ENCODE measurements around the gene PVR.
"Not testable (repeated sequence)": the region's sequence is repeated elsewhere in the genome, so short reads cannot be mapped to it uniquely, and the experiment has no call there.

PVR gene

DNA sequence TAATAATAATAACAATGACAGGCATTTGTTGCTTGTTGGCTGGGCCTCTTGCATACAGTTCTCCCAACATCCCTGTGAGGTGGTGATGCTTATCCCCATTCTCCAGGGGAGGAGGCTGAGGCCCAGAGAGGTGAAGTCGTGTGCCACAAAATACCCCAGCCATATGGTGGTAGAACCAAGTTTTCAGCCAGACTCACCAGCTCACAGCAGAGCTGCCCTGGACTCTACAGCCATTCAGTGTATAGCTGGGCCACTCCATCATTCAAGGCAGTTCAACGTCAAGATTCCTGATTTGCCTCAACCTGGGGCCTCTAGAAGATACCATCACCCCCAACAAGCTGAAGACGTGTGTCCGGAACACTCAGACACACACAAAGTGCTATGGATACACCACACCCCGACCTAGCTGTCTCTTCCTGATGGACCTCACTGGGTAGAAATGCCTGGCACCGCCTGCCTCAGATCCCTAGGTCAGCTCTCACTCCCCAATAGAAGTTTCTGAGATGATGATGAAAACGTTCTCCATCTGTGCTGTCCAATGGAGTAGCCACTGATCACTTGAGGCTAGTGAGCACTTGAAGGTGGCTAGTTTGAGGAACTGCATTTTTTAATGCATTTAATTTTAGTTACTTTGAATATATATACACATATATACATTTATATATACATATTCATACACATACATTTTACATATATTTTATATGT is 23.3 kb downstream of the PVR start:
- no peak overlapping the region for H3K4me3 ChIP-seq (replicated peaks; ENCODE audit: insufficient read depth, low read length)
- TF ChIP-seq POLR2AphosphoS5 (IDR thresholded peaks at IDR 0.05; ENCODE audit: low read depth) (0 out of 2 replicates have a peak, but pooled peaks have one; percentile 33), GABPA (IDR thresholded peaks at IDR 0.05; ENCODE audit: low read depth) (no peak), SPI1 (IDR thresholded peaks at IDR 0.05; ENCODE audit: borderline replicate concordance, low read depth) (peak; percentile 6; the same call in 1 of the 2 replicates)
- TF ChIP-seq, protein P1, sequence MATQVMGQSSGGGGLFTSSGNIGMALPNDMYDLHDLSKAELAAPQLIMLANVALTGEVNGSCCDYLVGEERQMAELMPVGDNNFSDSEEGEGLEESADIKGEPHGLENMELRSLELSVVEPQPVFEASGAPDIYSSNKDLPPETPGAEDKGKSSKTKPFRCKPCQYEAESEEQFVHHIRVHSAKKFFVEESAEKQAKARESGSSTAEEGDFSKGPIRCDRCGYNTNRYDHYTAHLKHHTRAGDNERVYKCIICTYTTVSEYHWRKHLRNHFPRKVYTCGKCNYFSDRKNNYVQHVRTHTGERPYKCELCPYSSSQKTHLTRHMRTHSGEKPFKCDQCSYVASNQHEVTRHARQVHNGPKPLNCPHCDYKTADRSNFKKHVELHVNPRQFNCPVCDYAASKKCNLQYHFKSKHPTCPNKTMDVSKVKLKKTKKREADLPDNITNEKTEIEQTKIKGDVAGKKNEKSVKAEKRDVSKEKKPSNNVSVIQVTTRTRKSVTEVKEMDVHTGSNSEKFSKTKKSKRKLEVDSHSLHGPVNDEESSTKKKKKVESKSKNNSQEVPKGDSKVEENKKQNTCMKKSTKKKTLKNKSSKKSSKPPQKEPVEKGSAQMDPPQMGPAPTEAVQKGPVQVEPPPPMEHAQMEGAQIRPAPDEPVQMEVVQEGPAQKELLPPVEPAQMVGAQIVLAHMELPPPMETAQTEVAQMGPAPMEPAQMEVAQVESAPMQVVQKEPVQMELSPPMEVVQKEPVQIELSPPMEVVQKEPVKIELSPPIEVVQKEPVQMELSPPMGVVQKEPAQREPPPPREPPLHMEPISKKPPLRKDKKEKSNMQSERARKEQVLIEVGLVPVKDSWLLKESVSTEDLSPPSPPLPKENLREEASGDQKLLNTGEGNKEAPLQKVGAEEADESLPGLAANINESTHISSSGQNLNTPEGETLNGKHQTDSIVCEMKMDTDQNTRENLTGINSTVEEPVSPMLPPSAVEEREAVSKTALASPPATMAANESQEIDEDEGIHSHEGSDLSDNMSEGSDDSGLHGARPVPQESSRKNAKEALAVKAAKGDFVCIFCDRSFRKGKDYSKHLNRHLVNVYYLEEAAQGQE (IDR thresholded peaks at IDR 0.05; ENCODE audit: insufficient replicate concordance, low read depth), result no peak
- TF ChIP-seq, protein P2, sequence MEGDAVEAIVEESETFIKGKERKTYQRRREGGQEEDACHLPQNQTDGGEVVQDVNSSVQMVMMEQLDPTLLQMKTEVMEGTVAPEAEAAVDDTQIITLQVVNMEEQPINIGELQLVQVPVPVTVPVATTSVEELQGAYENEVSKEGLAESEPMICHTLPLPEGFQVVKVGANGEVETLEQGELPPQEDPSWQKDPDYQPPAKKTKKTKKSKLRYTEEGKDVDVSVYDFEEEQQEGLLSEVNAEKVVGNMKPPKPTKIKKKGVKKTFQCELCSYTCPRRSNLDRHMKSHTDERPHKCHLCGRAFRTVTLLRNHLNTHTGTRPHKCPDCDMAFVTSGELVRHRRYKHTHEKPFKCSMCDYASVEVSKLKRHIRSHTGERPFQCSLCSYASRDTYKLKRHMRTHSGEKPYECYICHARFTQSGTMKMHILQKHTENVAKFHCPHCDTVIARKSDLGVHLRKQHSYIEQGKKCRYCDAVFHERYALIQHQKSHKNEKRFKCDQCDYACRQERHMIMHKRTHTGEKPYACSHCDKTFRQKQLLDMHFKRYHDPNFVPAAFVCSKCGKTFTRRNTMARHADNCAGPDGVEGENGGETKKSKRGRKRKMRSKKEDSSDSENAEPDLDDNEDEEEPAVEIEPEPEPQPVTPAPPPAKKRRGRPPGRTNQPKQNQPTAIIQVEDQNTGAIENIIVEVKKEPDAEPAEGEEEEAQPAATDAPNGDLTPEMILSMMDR (IDR thresholded peaks at IDR 0.05; ENCODE audit: insufficient read depth, low read length), result no peak
- DNase-seq (ENCODE audit: low read depth in 1 of 2, low spot score in 1 of 2), result no peak
- no peaks in the 10 kb centered on the region for H3K27me3 ChIP-seq (ENCODE audit: insufficient read depth, poor library complexity, severe bottlenecking)
- H3K27ac ChIP-seq (replicated peaks), result no peak overlapping the region

DNA sequence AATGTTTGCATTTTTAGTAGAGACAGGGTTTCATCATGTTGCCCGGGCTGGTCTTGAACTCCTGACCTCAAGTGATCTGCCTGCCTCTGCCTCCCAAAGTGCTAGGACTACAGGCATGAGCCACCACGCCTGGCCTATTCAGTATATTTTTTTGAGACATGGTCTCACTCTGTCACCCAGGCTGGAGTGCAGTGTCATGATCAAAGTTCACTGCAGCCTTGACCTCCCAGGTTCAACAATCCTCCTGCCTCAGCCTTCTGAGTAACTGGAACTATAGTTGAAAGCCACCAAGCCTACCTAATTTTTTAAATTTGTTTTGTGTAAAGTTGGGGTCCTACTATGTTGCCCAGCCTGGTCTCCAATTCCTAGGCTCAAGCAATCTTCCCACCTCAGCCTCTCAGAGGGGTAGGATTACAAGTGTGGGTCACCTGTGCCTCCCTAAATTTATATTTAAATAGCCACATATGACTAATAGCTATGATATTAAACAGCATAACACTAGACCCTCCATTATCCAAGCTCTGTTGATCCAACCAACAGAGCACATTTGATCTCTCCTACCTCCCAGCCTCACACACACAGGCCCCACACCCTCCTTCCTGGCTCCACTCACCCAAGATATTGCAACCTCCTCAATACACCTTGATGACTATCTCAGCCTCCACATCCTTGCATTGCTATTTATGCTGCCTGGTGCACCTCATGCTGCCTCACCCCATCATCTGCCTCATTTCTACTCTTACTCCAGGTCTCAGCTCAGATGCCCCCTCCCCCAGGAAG is 25.5 kb downstream of the PVR start:
- Histone ChIP-seq H3K27me3 (ENCODE audit: insufficient read depth, poor library complexity, severe bottlenecking) (no peaks in the 10 kb centered on the region), H3K4me3 (replicated peaks; ENCODE audit: insufficient read depth, low read length) (no peak overlapping the region), H3K27ac (replicated peaks) (no peak overlapping the region)
- no peak for DNase-seq (ENCODE audit: low read depth in 1 of 2, low spot score in 1 of 2)
- TF ChIP-seq, protein P2 (IDR thresholded peaks at IDR 0.05; ENCODE audit: insufficient read depth, low read length), result no peak
- TF ChIP-seq, protein P1 (IDR thresholded peaks at IDR 0.05; ENCODE audit: insufficient replicate concordance, low read depth), result no peak
- no peak for TF ChIP-seq POLR2AphosphoS5 (IDR thresholded peaks at IDR 0.05; ENCODE audit: low read depth)
- TF ChIP-seq GABPA (IDR thresholded peaks at IDR 0.05; ENCODE audit: low read depth), result no peak
- TF ChIP-seq SPI1 (IDR thresholded peaks at IDR 0.05; ENCODE audit: borderline replicate concordance, low read depth), result no peak

DNA sequence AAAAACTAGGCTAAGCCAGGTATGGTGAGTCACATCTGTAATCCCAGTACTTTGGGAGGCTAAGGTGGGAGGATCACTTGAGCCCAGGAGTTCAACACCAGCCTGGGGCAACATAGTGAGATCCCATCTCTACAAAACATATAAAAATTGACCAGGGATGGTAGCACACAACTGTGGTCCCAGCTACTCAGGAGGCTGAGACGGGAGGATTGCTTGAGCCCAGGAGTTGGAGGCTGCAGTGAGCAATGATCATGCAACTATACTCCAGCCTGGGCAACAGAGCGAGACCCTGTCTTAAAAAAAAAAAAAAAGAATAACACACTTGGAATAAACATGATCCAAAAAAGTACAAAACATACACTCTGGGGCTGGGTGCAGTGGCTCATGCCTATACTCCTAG is 26.3 kb downstream of the PVR start:
- not testable (repeated sequence) for H3K27ac ChIP-seq (replicated peaks); DNase-seq (ENCODE audit: low read depth in 1 of 2, low spot score in 1 of 2); H3K27me3 ChIP-seq (ENCODE audit: insufficient read depth, poor library complexity, severe bottlenecking); H3K4me3 ChIP-seq (replicated peaks; ENCODE audit: insufficient read depth, low read length)

DNA sequence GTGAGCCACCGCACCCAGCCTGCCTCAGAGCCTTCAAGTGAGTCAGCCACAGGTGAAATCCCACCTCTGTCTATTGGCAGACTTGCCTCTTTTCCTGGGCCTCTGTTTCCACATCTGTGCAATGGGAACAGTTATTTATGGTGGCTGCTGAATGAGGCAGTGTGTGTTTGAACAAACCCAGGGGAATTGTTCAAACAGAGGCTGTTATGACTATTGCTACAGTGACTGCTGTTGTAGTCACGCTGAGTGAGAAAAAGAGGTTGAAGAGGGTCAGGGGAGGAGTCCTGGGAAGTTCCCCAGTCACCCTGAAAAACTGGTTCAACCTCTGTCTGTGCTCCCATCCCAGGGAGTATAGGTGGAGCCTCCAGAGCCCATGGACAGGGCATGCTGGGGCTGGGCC is 27.7 kb downstream of the PVR start, which contains the start of gene CEACAM19:
TSS of gene CEACAM19 (plus strand) at position 83 of the 400 bp plus-strand sequence. CDS start 450 bp downstream, outside the sequence.
- TF ChIP-seq, protein P1 (IDR thresholded peaks at IDR 0.05; ENCODE audit: insufficient replicate concordance, low read depth), result no peak
- TF ChIP-seq, protein P2 (IDR thresholded peaks at IDR 0.05; ENCODE audit: insufficient read depth, low read length), result no peak
- TF ChIP-seq GABPA (IDR thresholded peaks at IDR 0.05; ENCODE audit: low read depth), result no peak
- no peak for TF ChIP-seq SPI1 (IDR thresholded peaks at IDR 0.05; ENCODE audit: borderline replicate concordance, low read depth)
- no peak for TF ChIP-seq POLR2AphosphoS5 (IDR thresholded peaks at IDR 0.05; ENCODE audit: low read depth)
- no peak within 1 kb of the TSS for H3K27ac ChIP-seq (replicated peaks)
- no peak for DNase-seq (ENCODE audit: low read depth in 1 of 2, low spot score in 1 of 2)
- H3K4me3 ChIP-seq (replicated peaks; ENCODE audit: insufficient read depth, low read length), result no peak within 1 kb of the TSS
- H3K27me3 ChIP-seq (ENCODE audit: insufficient read depth, poor library complexity, severe bottlenecking), result no peaks in the 10 kb centered on the region
